ENCODE data around the gene TBX18. TPM values are rescaled to one million over a fixed set of nuclear protein-coding genes. Genes with fewer than 3 reads are reported as not detected.

The TBX18 gene
- polyA plus RNA-seq, 1 donor: 0.43 TPM

GRCh38 chr6:84719152-84719551, 45.2 kb downstream of the TBX18 start:
- WGBS (ENCODE audit: insufficient coverage, low lambda C conversion rate): no CpG with 5 or more reads among the region's 2 CpGs
- no peak for DNase-seq
- H3K9me3 ChIP-seq (ENCODE audit: control insufficient read depth, low read depth, low read length): no peaks in the 10 kb centered on the region
- no peak overlapping the region for H3K27ac ChIP-seq (ENCODE audit: low read length)
- H3K36me3 ChIP-seq (ENCODE audit: control insufficient read depth, insufficient read depth, low read length): no peaks in the 10 kb centered on the region
- H3K4me3 ChIP-seq (ENCODE audit: low read length): no peak overlapping the region
- no peaks in the 10 kb centered on the region for H3K4me1 ChIP-seq (ENCODE audit: control insufficient read depth, insufficient read depth, low read length)
- H3K27me3 ChIP-seq (ENCODE audit: control insufficient read depth, insufficient read depth, low read length): no peaks in the 10 kb centered on the region

DNA sequence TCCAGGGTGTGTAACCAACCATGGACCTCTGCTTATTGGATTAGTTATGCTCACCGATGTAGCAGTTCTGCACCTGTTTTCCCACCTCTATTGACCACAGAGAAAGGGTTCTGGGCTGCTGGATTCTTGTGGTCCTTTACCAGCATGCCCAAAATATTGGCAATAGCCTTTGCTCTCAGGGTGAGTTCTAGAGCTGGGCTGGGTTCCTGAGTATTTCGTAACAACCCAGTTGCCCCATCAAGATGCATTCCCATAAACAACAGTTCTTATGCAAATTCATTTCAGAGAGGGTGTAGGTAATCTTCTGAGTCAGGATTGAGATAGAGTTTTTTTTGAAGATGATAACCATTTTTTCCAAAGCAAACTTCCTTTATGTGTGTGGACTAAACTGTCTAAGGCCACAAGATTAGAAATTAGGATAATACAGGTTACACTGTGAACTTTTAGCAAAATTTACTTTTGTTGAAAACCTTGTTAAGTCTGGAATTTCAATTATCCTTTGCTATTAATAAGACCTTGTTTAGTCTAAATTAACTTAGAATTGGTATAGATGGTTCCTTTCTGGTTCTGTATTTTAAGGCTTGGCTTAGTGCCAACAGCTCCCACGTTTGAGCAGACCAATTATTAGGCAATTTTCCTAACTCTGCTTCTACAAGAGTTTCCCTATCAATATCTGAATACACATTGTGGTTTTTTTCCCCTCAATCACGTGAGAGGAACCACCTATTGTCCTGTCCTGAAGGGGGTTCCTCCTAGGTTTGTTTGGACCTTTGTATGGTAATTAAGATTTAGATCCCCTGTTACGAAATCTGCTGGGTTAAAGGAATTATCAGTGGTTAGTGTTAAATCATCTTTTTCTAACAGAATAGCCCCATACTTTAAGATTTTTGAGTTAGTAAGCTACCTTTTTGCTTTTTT, 46.1 kb downstream of the TBX18 start:
- Histone ChIP-seq H3K4me1 (ENCODE audit: control insufficient read depth, insufficient read depth, low read length) (no peaks in the 10 kb centered on the region), H3K36me3 (ENCODE audit: control insufficient read depth, insufficient read depth, low read length) (no peaks in the 10 kb centered on the region), H3K27me3 (ENCODE audit: control insufficient read depth, insufficient read depth, low read length) (no peaks in the 10 kb centered on the region), H3K27ac (ENCODE audit: low read length) (no peak overlapping the region), H3K4me3 (ENCODE audit: low read length) (no peak overlapping the region), H3K9me3 (ENCODE audit: control insufficient read depth, low read depth, low read length) (no peaks in the 10 kb centered on the region)
- 17% methylated on average over 2 of the region's 5 CpGs for WGBS (ENCODE audit: insufficient coverage, low lambda C conversion rate)
- DNase-seq: no peak

DNA sequence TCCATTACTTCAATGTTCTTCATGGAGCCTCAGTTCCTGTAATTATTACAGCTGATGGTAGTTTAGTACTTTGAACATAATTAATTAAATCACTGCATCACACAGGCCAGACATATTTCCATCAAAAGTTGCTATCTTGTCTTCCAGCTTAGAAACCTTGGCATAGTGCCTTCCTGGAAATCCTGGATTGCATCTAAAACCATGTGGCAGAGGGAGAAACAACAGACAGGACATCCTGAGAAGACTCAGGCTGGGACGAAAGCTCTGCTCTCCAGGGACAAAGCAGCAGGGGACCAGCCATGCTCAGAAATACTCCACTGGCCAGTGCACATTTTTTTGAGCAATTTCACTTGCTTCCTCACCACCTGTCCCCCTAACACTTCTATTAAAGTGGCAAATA, 55.3 kb downstream of the TBX18 start:
- no CpG with 5 or more reads among the region's 1 CpG for WGBS (ENCODE audit: insufficient coverage, low lambda C conversion rate)
- Histone ChIP-seq H3K9me3 (ENCODE audit: control insufficient read depth, low read depth, low read length) (no peaks in the 10 kb centered on the region), H3K27me3 (ENCODE audit: control insufficient read depth, insufficient read depth, low read length) (no peaks in the 10 kb centered on the region), H3K27ac (ENCODE audit: low read length) (no peak overlapping the region), H3K36me3 (ENCODE audit: control insufficient read depth, insufficient read depth, low read length) (no peaks in the 10 kb centered on the region), H3K4me1 (ENCODE audit: control insufficient read depth, insufficient read depth, low read length) (no peaks in the 10 kb centered on the region), H3K4me3 (ENCODE audit: low read length) (no peak overlapping the region)
- no peak for DNase-seq

- Histone ChIP-seq H3K4me3 (ENCODE audit: low read length) (no peak overlapping the region), H3K4me1 (ENCODE audit: control insufficient read depth, insufficient read depth, low read length) (no peaks in the 10 kb centered on the region), H3K36me3 (ENCODE audit: control insufficient read depth, insufficient read depth, low read length) (no peaks in the 10 kb centered on the region), H3K9me3 (ENCODE audit: control insufficient read depth, low read depth, low read length) (no peaks in the 10 kb centered on the region), H3K27me3 (ENCODE audit: control insufficient read depth, insufficient read depth, low read length) (no peaks in the 10 kb centered on the region), H3K27ac (ENCODE audit: low read length) (no peak overlapping the region)
- WGBS (ENCODE audit: insufficient coverage, low lambda C conversion rate): no CpG with 5 or more reads among the region's 3 CpGs
- DNase-seq: no peak
These were observed 57.2 kb downstream of the TBX18 start for GRCh38 chr6:84707171-84707570.

DNA sequence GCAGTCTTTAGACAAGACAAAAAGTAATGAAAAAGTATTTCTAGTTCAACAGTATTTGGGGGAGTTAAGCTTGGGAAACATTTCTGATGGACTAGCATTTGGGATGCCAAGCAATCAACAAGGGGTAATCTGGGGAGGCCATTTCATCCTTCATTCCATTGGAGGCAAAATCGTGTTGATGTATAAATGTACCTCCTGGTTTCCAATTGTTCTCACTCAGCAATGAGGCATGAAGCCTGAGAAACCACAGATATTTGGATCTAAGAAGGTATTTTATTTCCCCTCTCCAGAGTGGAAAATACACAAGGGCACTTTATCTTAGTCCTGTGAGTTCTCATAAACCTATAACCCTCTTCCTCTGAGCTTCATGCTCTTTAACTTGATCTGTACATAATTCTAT, 68.2 kb downstream of the TBX18 start:
- Histone ChIP-seq H3K27ac (ENCODE audit: low read length) (no peak overlapping the region), H3K27me3 (ENCODE audit: control insufficient read depth, insufficient read depth, low read length) (no peaks in the 10 kb centered on the region), H3K36me3 (ENCODE audit: control insufficient read depth, insufficient read depth, low read length) (no peaks in the 10 kb centered on the region), H3K9me3 (ENCODE audit: control insufficient read depth, low read depth, low read length) (no peaks in the 10 kb centered on the region), H3K4me3 (ENCODE audit: low read length) (no peak overlapping the region), H3K4me1 (ENCODE audit: control insufficient read depth, insufficient read depth, low read length) (no peaks in the 10 kb centered on the region)
- WGBS (ENCODE audit: insufficient coverage, low lambda C conversion rate): no CpG with 5 or more reads among the region's 1 CpG
- DNase-seq: no peak

DNA sequence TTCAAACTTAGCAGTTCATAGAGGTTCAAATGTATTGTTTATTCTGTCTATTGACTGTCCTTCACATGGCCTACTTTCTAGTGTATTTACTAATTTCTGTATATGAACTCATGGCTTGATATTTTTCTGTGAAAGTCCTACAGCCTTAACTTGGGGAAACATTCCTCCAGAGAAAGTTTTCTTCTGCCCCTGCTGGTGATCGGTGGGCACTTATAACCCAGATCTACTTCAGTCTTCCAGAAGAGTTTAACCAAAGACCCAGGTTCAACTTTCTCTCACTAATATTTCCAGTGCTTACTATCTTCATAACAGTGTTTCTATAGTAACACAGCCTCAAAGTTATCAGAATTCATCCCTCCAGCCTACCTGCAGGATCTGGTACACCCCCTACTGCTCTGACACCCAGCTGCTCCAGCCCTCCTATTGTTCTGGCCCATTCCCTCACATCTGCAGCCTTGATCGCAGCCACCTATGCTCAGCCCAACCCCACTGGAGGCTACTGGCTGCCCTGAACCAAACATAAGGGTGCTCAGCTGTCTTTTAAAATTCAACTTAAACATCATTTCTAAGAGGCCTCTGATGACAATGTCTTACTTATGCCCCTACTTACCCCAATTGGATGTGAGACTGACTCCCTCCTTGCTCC, 72.3 kb downstream of the TBX18 start:
- H3K27ac ChIP-seq (ENCODE audit: low read length): no peak overlapping the region
- no peak overlapping the region for H3K4me3 ChIP-seq (ENCODE audit: low read length)
- no peaks in the 10 kb centered on the region for H3K36me3 ChIP-seq (ENCODE audit: control insufficient read depth, insufficient read depth, low read length)
- H3K9me3 ChIP-seq (ENCODE audit: control insufficient read depth, low read depth, low read length): no peaks in the 10 kb centered on the region
- no peaks in the 10 kb centered on the region for H3K4me1 ChIP-seq (ENCODE audit: control insufficient read depth, insufficient read depth, low read length)
- H3K27me3 ChIP-seq (ENCODE audit: control insufficient read depth, insufficient read depth, low read length): no peaks in the 10 kb centered on the region
- no peak for DNase-seq
- WGBS (ENCODE audit: insufficient coverage, low lambda C conversion rate): no CpG with 5 or more reads among the region's 2 CpGs

GRCh38 chr6:84688141-84688873, 76.1 kb downstream of the TBX18 start:
- H3K36me3 ChIP-seq (ENCODE audit: control insufficient read depth, insufficient read depth, low read length): no peaks in the 10 kb centered on the region
- 8% methylated on average over 2 of the region's 7 CpGs for WGBS (ENCODE audit: insufficient coverage, low lambda C conversion rate)
- no peak overlapping the region for H3K27ac ChIP-seq (ENCODE audit: low read length)
- H3K9me3 ChIP-seq (ENCODE audit: control insufficient read depth, low read depth, low read length): no peaks in the 10 kb centered on the region
- no peaks in the 10 kb centered on the region for H3K27me3 ChIP-seq (ENCODE audit: control insufficient read depth, insufficient read depth, low read length)
- no peak for DNase-seq
- no peak overlapping the region for H3K4me3 ChIP-seq (ENCODE audit: low read length)
- H3K4me1 ChIP-seq (ENCODE audit: control insufficient read depth, insufficient read depth, low read length): no peaks in the 10 kb centered on the region

- H3K27me3 ChIP-seq (ENCODE audit: control insufficient read depth, insufficient read depth, low read length): no peaks in the 10 kb centered on the region
- no peak overlapping the region for H3K4me3 ChIP-seq (ENCODE audit: low read length)
- no peak for DNase-seq
- no peak overlapping the region for H3K27ac ChIP-seq (ENCODE audit: low read length)
- H3K36me3 ChIP-seq (ENCODE audit: control insufficient read depth, insufficient read depth, low read length): no peaks in the 10 kb centered on the region
- no peaks in the 10 kb centered on the region for H3K9me3 ChIP-seq (ENCODE audit: control insufficient read depth, low read depth, low read length)
- H3K4me1 ChIP-seq (ENCODE audit: control insufficient read depth, insufficient read depth, low read length): no peaks in the 10 kb centered on the region
- 37% methylated on average over 2 of the region's 7 CpGs for WGBS (ENCODE audit: insufficient coverage, low lambda C conversion rate)
These were observed 77.0 kb downstream of the TBX18 start for GRCh38 chr6:84687431-84687830.

GRCh38 chr6:84685983-84686584, 78.3 kb downstream of the TBX18 start:
- Histone ChIP-seq H3K9me3 (ENCODE audit: control insufficient read depth, low read depth, low read length) (no peaks in the 10 kb centered on the region), H3K27me3 (ENCODE audit: control insufficient read depth, insufficient read depth, low read length) (no peaks in the 10 kb centered on the region), H3K4me3 (ENCODE audit: low read length) (no peak overlapping the region), H3K27ac (ENCODE audit: low read length) (no peak overlapping the region), H3K36me3 (ENCODE audit: control insufficient read depth, insufficient read depth, low read length) (no peaks in the 10 kb centered on the region), H3K4me1 (ENCODE audit: control insufficient read depth, insufficient read depth, low read length) (no peaks in the 10 kb centered on the region)
- WGBS (ENCODE audit: insufficient coverage, low lambda C conversion rate): 64% methylated on average over 2 of the region's 3 CpGs
- no peak for DNase-seq

GRCh38 chr6:84681693-84682326, 82.6 kb downstream of the TBX18 start:
- 100% methylated on average over 4 of the region's 17 CpGs for WGBS (ENCODE audit: insufficient coverage, low lambda C conversion rate)

More at GRCh38 chr6:84681693-84682326, 82.6 kb downstream of the TBX18 start:
- H3K4me1 ChIP-seq (ENCODE audit: control insufficient read depth, insufficient read depth, low read length): no peaks in the 10 kb centered on the region
- no peaks in the 10 kb centered on the region for H3K9me3 ChIP-seq (ENCODE audit: control insufficient read depth, low read depth, low read length)
- no peak overlapping the region for H3K27ac ChIP-seq (ENCODE audit: low read length)
- no peaks in the 10 kb centered on the region for H3K36me3 ChIP-seq (ENCODE audit: control insufficient read depth, insufficient read depth, low read length)
- no peak for DNase-seq
- no peaks in the 10 kb centered on the region for H3K27me3 ChIP-seq (ENCODE audit: control insufficient read depth, insufficient read depth, low read length)
- no peak overlapping the region for H3K4me3 ChIP-seq (ENCODE audit: low read length)

Measured in large intestine (tissue), 3 donors.